Mononuclear cell (primary cell): ENCODE results near the gene HPS1. TPM values are rescaled to one million over a fixed set of nuclear protein-coding genes. Genes with fewer than 3 reads are reported as not detected.

Experiments used
- H3K27me3 ChIP-seq: 2 replicates; pipeline ENCODE4 v1.6.0; 2011; ENCODE audit warnings: low read length, control low read depth; ENCODE audit not compliant: insufficient read depth
- H3K4me1 ChIP-seq: 2 replicates; pipeline ENCODE4 v1.5.1; 2011; ENCODE audit warnings: mild to moderate bottlenecking, low read length, control low read depth; ENCODE audit not compliant: insufficient read depth
- H3K4me3 ChIP-seq: 2 replicates; pipeline ENCODE4 v1.5.1; 2011; ENCODE audit warnings: mild to moderate bottlenecking, low read length, moderate library complexity
- H3K9me3 ChIP-seq: 2 replicates; pipeline ENCODE4 v1.5.1; 2011; ENCODE audit warnings: low read depth, mild to moderate bottlenecking, control low read depth, low read length
- total RNA-seq: library from RNA; depleted of rRNA; stranded (reverse); fragments of >200 nt; gene quantifications from one replicate; pipeline ENCODE4 v1.2.3, GENCODE V29; 2012

HPS1 gene
- total RNA-seq, 1 donor, result 46.6 TPM

DNA sequence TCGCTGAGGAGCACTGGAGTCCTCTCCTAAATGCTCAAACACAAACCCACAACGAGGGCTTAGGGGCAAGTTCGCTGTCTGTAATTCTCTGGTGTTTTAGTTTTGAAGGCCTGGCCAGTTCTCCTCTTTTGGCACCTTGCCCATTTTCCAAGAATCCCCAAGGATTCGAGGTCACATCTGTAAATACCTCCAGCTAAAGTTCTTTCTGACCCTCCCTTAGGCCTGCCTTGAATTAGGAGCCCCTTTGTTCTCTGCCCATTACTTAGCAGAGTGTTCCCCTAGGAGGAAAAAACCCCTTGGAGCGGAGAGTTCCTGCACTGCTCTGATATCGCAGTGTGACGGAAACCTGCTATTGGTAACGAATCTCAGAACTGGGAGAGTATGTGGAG is 31.0 kb downstream of the HPS1 start:
- Histone ChIP-seq H3K4me3 (no peak overlapping the region), H3K27me3 (no peaks in the 10 kb centered on the region), H3K9me3 (no peaks in the 10 kb centered on the region), H3K4me1 (peaks cover 16% of the 10 kb centered on the region)

DNA sequence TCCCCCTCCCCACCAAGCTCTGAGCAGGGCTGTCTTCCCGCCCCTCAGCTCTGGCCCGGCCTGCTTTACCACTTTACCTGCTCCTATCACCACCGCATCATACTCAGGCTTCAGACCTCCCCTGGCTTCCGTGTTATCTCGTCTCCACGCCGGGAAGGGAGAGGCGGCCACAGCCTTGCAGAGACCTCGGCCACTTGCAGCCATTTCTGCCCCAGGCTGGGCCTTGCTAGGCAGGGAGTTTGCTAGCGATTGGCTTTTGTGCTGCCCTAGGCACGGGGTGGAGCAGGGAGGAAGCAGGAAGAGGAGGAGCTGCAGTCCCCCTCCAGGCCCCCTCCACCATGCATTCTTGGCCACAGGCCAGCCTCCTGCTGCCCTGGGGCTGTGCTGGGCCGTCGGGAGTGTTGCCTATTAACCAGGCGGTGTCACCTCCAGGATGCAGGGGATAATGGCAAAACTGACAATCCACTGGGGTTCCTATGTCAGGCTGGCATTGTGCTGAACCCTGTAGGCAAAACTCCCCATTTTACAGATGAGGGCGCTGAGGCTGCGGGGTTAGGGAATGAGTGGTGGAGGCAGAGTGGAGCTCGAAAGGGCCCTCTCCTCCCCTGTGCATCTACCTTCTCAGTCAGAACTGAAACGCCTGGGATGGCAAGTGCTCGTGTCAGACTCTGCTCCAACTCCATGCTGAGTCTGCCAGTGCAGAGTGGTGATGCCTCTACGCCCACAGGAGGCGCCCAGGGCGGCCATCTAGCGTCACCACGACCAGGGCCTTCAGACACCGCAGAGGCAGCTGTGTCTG is 31.6 kb downstream of the HPS1 start, which contains the start of gene PYROXD2:
Gene PYROXD2 (minus strand): TSS at position 251 of the 799 bp plus-strand sequence. CDS start 47 bp downstream, at position 204.
- H3K9me3 ChIP-seq, result no peaks in the 10 kb centered on the region
- peaks cover 16% of the 10 kb centered on the region for H3K4me1 ChIP-seq
- no peaks in the 10 kb centered on the region for H3K27me3 ChIP-seq
- peak within 1 kb of the TSS; percentile 30 for H3K4me3 ChIP-seq

DNA sequence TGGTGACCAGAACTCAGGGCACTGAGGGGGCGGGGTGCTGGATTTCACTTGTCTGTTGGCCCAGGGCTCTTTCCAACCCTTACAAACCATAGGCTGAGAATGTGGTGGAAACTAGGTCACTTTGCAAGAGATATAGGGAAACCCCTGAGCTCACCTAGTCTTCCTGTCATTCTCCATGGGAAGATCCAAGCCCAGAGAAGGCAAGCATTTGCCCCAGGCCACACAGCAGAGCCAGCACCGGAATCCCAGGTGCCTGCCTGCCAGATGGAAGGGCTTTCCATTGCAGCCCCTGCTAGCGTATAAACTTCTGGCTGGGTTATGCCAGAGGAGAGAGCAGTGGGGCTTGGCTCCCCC is 32.2 kb downstream of the HPS1 start:
- no peaks in the 10 kb centered on the region for H3K27me3 ChIP-seq
- H3K4me3 ChIP-seq, result peak overlapping the region; percentile 30
- H3K4me1 ChIP-seq, result peaks cover 16% of the 10 kb centered on the region
- no peaks in the 10 kb centered on the region for H3K9me3 ChIP-seq

DNA sequence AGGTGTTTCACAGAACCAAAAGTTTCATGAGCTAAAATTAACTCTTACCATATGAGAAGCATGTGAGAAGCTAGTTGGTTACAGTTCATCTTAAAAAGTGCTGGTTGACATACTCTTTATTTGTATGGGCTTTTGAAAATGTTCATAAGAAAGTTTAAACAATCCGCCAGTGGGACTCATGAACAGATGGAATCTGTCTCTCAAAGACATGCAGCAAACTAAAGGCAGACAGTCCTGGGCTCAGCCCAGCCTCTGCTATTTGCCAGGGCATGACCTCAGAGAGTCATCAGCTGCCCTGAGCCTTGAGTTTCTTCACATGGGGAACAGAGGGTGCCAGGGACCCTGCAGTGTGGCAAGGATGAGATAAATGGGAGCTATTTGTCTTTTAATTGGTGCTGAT is 35.0 kb downstream of the HPS1 start:
- Histone ChIP-seq H3K27me3 (no peaks in the 10 kb centered on the region), H3K9me3 (no peaks in the 10 kb centered on the region), H3K4me3 (no peak overlapping the region)

DNA sequence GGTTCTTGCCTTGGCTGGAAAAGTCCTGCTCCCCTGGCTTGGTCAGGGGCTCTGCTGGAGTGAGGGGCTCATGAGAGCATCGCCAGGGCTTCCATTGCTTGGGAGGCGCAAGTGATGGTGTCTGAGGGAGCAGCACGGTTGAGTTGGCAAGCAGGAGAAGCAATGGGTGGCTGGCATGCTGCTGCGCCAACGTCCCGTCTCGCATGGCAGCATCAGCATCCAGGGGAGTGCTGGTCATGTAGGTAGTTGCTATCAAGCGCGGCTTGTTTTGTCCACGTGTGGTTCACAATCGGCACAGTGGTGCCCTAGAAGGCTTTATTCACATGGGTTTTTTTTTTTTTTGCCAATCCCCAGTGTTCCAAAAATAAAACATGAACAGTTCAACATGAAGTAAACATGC is 35.6 kb downstream of the HPS1 start:
- no peak overlapping the region for H3K4me3 ChIP-seq
- H3K9me3 ChIP-seq, result no peaks in the 10 kb centered on the region
- no peaks in the 10 kb centered on the region for H3K27me3 ChIP-seq
- peaks cover 16% of the 10 kb centered on the region for H3K4me1 ChIP-seq

More for the DNA sequence above, 35.0 kb downstream of the HPS1 start:
- H3K4me1 ChIP-seq, result peaks cover 16% of the 10 kb centered on the region

DNA sequence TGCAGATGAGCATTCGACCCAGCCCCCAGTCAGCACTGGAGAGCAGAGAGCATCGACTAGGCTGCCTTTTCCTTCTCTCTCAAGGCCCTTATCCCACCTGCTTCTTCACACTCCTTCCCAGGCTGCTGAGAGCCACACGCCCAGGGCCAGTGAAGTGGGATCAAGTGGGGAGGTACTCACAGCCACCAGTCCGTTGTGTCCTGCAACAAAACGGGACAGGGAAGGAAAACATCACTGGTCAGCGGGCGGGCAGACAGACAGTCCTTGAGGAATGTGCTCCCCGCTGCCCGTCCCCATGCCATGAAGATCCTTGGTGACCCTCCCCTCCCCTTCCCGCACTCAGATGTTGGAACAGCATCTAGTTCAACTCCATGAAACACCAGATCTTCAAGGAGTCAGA is 36.0 kb downstream of the HPS1 start:
- Histone ChIP-seq H3K4me1 (peaks cover 16% of the 10 kb centered on the region), H3K4me3 (no peak overlapping the region), H3K27me3 (no peaks in the 10 kb centered on the region), H3K9me3 (no peaks in the 10 kb centered on the region)

DNA sequence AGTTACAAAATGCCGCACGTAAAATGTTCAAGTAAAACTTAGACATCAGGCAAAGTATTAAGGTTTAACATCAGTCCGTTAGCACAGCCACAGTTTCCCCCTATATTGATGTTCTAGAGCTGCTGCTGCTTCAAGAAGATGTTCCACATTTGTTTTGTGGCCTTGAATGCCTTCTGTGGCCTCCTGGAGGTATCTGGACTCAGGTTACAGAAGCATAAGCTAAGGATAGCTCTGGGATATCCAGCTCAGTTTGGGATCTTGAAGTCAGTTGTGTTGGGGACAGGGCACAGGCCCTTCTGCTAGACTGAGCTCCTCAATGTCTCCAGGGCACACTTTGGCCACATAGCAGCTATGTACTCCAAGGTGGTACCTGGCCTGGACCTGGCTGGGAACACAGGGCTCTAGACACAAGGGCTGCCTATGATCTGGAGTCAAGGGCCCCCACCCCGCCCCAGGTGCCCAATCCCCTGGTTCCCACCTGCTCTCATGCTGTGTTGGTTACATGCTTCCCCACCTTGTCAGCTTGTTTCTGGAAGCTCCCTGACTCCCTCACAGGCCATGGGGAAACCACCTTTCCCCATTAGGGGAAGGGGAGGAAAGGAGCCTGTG is 36.5 kb downstream of the HPS1 start:
- peaks cover 12% of the 10 kb centered on the region for H3K4me1 ChIP-seq
- no peaks in the 10 kb centered on the region for H3K27me3 ChIP-seq
- no peaks in the 10 kb centered on the region for H3K9me3 ChIP-seq
- no peak overlapping the region for H3K4me3 ChIP-seq

DNA sequence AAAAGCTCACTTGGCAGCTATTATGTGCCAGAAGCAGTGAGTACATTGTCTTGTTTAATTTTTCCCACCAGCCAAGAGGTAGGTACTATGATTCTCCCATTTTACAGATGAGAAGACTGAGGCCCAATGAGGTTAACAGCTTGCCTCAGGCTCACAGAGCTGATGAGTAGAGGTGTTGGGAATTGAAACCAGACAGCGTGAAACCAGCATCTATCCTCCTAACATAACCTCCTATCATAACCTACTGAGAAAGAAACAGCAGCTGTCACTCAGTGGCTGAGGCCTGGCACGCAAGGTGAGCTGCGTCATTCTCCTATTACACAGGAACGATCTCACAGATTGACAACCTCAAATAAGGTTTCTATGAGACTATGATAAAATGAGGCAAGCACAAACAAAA is 37.9 kb downstream of the HPS1 start:
- H3K9me3 ChIP-seq, result no peaks in the 10 kb centered on the region
- no peak overlapping the region for H3K4me3 ChIP-seq
- H3K4me1 ChIP-seq, result no peaks in the 10 kb centered on the region
- no peaks in the 10 kb centered on the region for H3K27me3 ChIP-seq

DNA sequence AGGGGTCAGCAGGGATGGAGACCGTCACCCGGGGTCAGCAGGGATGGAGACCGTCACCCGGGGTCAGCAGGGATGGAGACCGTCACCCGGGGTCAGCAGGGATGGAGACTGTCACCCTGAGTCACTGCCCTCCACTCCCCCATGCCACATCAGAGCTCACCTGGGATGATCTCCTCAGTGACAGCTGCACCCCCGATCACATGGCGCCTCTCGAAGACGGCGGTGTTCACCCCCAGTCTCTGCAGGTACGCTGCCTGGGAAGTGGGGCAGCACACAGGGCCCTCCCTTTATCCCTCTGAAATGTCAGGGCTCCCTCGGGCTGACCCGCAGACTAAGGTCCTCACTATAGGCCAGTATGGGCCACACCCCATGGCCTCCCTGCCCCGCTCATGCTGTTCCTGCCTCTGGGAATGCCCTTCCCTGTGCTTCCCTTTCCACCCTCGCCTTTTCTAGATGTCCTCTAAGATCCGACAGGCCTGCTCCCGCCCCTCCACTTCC is 38.9 kb downstream of the HPS1 start:
- no peaks in the 10 kb centered on the region for H3K4me1 ChIP-seq
- H3K27me3 ChIP-seq, result no peaks in the 10 kb centered on the region
- no peak overlapping the region for H3K4me3 ChIP-seq
- H3K9me3 ChIP-seq, result no peaks in the 10 kb centered on the region

DNA sequence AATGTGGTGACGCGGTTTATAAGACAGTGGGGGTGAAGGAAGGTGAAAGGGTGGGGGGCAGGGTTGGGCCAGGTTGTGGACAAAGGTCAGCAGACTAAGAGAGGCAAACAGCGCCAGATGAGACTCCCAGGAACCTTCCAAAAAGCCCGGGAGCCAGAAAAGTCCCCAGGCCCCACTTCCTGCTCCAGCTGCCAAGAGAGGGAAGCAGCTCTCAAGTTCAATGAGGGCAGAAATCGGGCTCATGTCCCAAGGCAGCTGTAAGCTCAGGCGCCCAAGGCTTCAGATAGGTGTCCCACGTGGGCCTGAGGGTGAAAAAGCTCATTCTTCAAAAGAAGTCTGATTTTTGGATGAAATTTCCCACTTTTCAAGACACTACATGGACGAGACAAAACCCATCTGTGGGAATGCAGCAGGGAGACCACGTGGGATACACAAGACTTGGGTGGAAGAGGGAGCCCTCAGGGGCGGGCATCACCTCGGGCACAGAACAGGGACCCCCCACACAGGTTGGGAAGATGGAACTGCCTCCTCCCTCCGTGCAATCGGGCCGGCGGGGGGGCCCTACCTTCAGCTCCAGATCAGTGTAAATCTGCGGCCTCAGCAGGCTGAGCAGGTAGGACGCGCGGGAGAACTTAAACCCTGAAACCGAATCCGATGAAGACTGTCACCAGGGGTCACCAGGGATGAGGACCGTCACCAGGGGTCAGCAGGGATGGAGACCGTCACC is 39.6 kb downstream of the HPS1 start:
- Histone ChIP-seq H3K4me1 (no peaks in the 10 kb centered on the region), H3K4me3 (no peak overlapping the region), H3K9me3 (no peaks in the 10 kb centered on the region), H3K27me3 (no peaks in the 10 kb centered on the region)

DNA sequence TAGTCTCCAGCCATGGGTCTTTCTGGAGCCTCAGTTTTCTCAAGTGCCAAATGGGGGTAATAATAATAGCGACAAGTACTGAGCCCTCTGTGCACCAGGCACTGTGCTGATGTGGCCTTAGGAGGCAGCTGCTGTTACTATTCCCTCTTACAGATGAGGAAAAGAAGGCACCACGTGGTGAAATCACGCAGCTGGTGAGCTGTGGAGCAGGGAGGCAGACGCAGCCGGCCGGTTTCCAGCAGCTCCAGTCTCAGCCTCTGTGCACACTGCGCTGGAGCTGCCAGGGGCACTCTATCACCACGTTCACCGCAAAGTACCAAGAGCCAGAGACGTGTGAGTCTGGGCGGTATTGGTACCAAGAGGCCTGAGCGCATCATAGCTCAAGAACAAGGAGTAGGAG is 41.3 kb downstream of the HPS1 start:
- no peaks in the 10 kb centered on the region for H3K9me3 ChIP-seq
- no peaks in the 10 kb centered on the region for H3K4me1 ChIP-seq
- H3K4me3 ChIP-seq, result no peak overlapping the region
- no peaks in the 10 kb centered on the region for H3K27me3 ChIP-seq

DNA sequence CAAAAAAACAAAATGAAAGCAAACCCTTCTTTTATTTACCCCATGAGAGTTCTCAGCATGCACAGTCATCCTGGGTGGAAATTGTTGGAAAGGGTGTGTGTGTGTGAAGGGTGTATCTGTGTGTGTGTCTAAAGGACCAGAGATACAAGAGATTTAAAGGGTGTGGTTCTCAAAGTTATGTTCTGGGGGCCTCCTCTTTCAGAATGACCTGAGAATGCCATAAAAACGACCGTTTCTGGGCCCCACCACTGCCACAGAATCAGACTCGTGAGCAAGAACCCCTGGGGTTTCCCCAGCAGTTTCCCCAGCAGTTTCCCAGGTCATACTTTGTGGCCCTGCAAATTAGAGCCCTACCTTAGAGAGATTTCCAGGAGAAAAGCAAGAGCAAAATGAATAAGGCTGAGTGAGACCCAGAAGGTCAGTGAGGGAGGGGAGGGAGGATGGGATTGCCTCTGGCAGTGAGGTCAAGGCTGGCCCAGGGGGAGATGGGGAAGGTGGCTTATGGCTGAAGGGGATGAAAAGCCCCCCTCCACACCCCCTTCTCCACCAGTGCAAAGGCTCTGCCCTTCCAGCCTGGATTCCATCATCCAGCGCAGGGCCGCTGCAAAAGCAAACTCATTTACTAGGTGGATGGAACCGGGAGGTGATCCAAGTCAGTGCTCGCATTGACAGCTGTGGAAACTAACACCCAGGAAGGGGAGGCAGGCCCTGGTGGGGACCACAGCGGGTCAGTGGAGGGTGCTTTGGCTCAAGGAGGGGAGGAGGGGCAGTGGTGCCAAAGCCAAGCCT is 42.0 kb downstream of the HPS1 start:
- Histone ChIP-seq H3K4me1 (no peaks in the 10 kb centered on the region), H3K27me3 (no peaks in the 10 kb centered on the region), H3K9me3 (no peaks in the 10 kb centered on the region), H3K4me3 (no peak overlapping the region)

DNA sequence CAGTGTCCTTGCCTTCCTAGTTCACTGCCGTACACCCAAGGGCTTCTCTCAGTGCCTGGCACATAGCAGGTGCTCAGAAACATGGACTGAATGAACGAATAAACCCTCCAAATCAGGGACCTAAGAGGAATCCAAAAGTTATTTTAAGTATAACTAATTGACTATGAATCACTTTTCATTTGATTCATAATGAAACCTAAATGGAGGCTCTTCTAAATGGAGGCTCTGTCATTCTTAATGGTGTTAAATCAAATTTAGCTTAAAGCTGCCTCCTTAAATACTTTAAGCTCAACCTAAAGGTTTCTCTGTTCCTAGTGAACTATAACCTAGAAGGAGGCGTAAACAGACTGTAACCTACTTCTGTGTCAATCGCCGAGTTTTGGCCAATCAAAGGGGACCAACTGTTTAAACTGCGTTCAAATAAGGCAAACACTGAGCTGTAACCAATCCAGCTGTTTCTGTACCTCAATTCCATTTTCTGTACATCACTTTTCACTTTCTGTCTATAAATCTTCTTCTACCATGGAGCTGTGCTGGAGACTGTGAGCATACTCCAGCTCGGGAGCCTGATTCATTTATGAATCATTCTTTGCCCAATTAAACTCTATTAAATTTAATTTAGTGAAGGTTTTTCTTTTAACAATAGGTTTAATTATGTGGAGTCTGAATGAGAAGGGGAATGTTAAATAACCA is 42.8 kb downstream of the HPS1 start:
- Histone ChIP-seq H3K4me1 (no peaks in the 10 kb centered on the region), H3K27me3 (no peaks in the 10 kb centered on the region), H3K9me3 (no peaks in the 10 kb centered on the region), H3K4me3 (no peak overlapping the region)

DNA sequence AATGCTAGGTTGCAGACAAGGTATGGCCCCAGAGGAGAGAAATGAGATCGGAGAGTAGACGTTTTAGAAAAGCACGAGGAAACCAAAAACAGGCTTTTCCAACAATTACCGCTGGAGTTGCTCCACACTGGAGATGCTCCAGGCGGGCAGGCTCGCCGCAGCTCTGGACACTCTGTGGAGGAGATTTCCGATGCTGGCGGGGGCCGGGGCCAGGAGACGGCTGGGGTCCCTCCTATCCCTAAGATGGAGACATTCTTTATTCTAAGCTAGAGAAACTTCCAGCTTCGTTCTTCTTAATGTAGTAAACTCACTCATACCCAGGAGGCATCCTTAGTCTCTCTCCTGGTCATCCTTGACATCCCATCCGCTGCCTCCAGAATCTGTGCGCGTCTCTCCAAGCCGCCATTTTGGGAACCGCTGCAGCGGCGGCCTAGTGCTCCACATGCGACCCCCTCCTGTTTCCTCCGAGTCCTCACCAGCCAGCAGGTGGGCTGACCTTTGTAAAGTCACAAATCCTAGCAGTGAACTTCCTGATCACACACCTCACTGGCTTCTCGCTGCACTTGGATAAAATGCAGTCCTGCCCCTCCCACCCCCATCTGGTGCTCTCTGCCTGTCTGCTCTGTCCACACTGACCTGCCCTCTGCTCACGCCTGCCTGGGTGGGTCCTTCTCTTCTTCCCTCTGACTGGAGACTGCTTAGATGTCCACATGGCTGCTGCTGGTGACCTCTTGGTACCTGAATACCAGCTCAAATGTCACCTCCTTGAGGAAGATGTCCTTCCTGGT is 43.6 kb downstream of the HPS1 start:
- no peaks in the 10 kb centered on the region for H3K27me3 ChIP-seq
- no peak overlapping the region for H3K4me3 ChIP-seq
- no peaks in the 10 kb centered on the region for H3K4me1 ChIP-seq
- H3K9me3 ChIP-seq, result no peaks in the 10 kb centered on the region
